ENCODE data around the gene SNX15.

Gene SNX15

DNA sequence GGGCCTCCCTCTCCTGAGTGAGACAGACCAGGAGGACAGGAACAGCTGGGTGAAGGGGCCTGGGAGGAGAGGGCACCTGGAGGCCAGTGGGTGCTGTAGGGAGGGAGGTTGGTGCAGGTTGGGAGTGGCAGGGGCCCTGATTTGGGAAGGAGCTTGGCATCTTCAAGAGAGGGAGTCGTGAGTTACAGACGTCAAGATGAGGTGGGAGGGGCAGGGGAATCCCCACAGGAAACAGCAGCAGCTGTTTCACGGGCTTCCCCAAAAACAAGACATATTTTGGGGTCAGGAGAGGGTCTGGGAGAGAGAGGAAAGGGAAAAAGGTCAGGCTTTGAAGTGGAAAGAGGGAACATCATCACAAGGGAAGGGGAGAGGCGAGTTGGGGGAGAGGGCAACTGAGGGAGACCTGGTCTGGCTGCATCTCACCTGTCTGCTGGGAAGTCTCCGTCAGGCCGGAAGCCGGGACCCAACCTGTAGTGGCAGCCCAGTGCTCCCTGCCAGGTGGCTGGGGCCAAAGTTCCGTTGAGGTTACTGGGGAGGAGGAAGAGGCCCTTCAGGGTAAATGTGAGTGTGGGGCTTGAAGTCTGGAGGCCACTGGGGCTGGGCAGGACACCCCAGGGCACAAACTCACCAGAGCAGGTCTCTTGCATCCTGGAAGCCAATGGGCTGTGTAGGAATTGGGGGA lies 26.7 kb downstream of the SNX15 start:
- no peak for TF ChIP-seq CTCF (IDR thresholded peaks at IDR 0.05; ENCODE audit: low read depth, low read length)
- no peak overlapping the region for H3K4me3 ChIP-seq (replicated peaks in 1 of 2; ENCODE audit: low read depth in 2 of 2, low read length in 2 of 2)
- DNase-seq (ENCODE audit: low read depth in 2 of 2), result no peak

GRCh38 chr11:65055538-65055937 lies 28.3 kb downstream of the SNX15 start:
- no peak for TF ChIP-seq CTCF (IDR thresholded peaks at IDR 0.05; ENCODE audit: low read depth, low read length)
- no peak overlapping the region for H3K4me3 ChIP-seq (replicated peaks in 1 of 2; ENCODE audit: low read depth in 2 of 2, low read length in 2 of 2)
- DNase-seq (ENCODE audit: low read depth in 2 of 2), result no peak

DNA sequence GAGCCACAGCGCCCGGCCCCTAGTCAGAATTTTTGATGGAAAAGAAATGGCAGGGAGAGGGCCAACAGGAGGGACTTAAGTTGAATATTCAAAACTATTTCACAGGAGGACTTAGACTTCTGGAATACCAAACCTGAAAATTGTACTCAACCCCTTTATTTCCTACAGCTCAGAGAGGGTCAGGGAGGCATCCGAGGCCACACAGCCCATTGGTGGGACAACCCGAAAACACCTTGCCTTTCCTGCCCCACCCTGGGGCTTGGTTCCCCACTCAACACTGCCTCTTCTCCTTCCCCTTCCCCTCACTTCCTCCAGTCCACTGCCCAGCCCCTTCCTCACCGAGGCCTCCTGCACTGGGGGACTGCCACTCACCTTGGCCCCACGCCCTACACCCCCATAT lies 29.8 kb downstream of the SNX15 start:
- no peak for DNase-seq (ENCODE audit: low read depth in 2 of 2)
- TF ChIP-seq CTCF (IDR thresholded peaks at IDR 0.05; ENCODE audit: low read depth, low read length), result no peak
- H3K4me3 ChIP-seq (replicated peaks in 1 of 2; ENCODE audit: low read depth in 2 of 2, low read length in 2 of 2), result no peak overlapping the region

DNA sequence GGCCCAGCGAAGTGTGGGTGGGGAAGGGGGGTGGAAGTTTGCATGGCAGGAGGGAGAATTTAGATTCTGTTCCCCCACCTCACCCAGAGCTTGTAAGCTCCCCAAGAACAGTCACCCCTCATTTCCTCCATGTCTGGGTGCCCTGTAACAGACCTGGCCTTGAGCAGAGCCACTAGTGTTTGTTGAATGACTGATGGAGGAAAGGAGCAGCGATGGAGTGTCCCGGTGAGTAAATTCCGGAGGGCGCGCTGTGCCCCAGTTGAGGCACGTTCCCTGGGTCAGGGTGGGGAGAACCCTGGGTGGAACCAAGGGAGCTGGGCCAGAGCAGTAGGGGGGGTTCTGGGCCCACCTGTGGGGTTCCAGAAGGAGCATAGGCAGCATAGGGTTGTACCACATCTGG lies 30.3 kb downstream of the SNX15 start:
- H3K4me3 ChIP-seq (replicated peaks in 1 of 2; ENCODE audit: low read depth in 2 of 2, low read length in 2 of 2), result no peak overlapping the region
- TF ChIP-seq CTCF (IDR thresholded peaks at IDR 0.05; ENCODE audit: low read depth, low read length), result no peak
- no peak for DNase-seq (ENCODE audit: low read depth in 2 of 2)

GRCh38 chr11:65058012-65058411 lies 30.8 kb downstream of the SNX15 start:
- H3K4me3 ChIP-seq (replicated peaks in 1 of 2; ENCODE audit: low read depth in 2 of 2, low read length in 2 of 2), result no peak overlapping the region
- TF ChIP-seq CTCF (IDR thresholded peaks at IDR 0.05; ENCODE audit: low read depth, low read length), result no peak
- DNase-seq (ENCODE audit: low read depth in 2 of 2), result no peak

GRCh38 chr11:65058419-65059054 lies 31.3 kb downstream of the SNX15 start, which contains the start of gene NAALADL1:
NAALADL1 (minus strand) TSS chr11:65058553; CDS start chr11:65058521, 32 bp downstream.
- no peak for DNase-seq (ENCODE audit: low read depth in 2 of 2)
- no peak within 1 kb of the TSS for H3K4me3 ChIP-seq (replicated peaks in 1 of 2; ENCODE audit: low read depth in 2 of 2, low read length in 2 of 2)
- TF ChIP-seq CTCF (IDR thresholded peaks at IDR 0.05; ENCODE audit: low read depth, low read length), result no peak
